Mucosa of descending colon (tissue), 3 donors: ENCODE results near the gene UNC5B. TPM values are rescaled to one million over a fixed set of nuclear protein-coding genes. Genes with fewer than 3 reads are reported as not detected.
A peak's percentile ranks its signal among the peaks of the same experiment; 100 is the strongest.

Source experiments
- ATAC-seq: fragments of 200-7000 bp; cut with Tn5 transposase; one replicate; pipeline ENCODE4 v1.9.1; 2020; ENCODE audit warnings: mild to moderate bottlenecking, moderate library complexity
- DNase-seq, 3 donors: peaks; one replicate each; pipeline ENCODE4 v3.0.0-alpha.2; 2020
- H3K36me3 ChIP-seq: fragments of 200-600 bp; one replicate; pipeline ENCODE4 v1.8.0; 2021; ENCODE audit warnings: low read depth, mild to moderate bottlenecking
- H3K4me1 ChIP-seq: fragments of 200-600 bp; one replicate; pipeline ENCODE4 v1.8.0; 2021; ENCODE audit warnings: low read depth, mild to moderate bottlenecking
- H3K4me3 ChIP-seq: fragments of 200-600 bp; one replicate; pipeline ENCODE4 v1.8.0; 2021; ENCODE audit warnings: mild to moderate bottlenecking
- H3K9me3 ChIP-seq: fragments of 200-600 bp; one replicate; pipeline ENCODE4 v1.8.0; 2021; ENCODE audit warnings: mild to moderate bottlenecking
- intact Hi-C, 2 donors: fragments of 100-400 bp; cut with DNase I in 1 of 2; cut with micrococcal nuclease in 1 of 2; formaldehyde crosslinking; loops; one replicate each; pipeline versions ENCODE4 v1.11.0 to v1.11.1; 2022; cut with DNase I, micrococcal nuclease
- total RNA-seq, 3 donors: library from RNA; stranded (reverse); fragmentation: NEBNext Ultra II Directional in 2 of 3; extraction: Animal tissue kit (Norgen Biotek cat#: 25700) in 2 of 3; gene quantifications; one replicate each; pipeline versions ENCODE4 v1.2.1 to v1.2.4, GENCODE V29; 2021 to 2023
- TF ChIP-seq, protein P1 (sequence below): fragments of 200-600 bp; IDR thresholded peaks from one replicate; pipeline ENCODE4 v1.8.0; 2022; ENCODE audit warnings: antibody characterized with exemption, mild to moderate bottlenecking
- donor health status: DM: no; HTN: no; CAD: no; lungs with moderate emphysema.
- donor health status: DM: no; HTN: no; CAD: no.
- donor health status: DM: no; HTN: yes; CAD: no.

Gene UNC5B
- total RNA-seq, 3 donors from 2014 or later: 11.0 to 17.4 (median 11.4) TPM

DNA sequence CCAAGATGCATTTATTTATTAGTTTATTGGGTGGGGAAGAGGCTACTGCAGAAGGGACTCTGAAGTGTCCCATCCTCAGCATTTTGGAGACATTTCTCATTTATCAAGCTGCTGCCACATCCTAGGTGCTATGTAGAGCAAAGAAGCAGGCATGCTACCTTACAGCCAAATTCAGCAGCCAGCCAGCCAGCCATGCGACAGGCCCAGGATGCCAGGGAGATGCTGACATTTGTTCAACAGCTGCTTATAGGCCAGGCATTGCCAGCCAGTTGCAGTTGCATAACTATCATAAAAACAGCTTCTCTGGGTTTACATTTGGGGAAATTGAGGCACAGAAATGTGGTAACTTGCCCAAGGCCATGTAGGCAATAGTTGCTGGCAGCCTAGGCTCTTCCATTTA is 109.0 kb downstream of the UNC5B start:
- TF ChIP-seq, protein P1, sequence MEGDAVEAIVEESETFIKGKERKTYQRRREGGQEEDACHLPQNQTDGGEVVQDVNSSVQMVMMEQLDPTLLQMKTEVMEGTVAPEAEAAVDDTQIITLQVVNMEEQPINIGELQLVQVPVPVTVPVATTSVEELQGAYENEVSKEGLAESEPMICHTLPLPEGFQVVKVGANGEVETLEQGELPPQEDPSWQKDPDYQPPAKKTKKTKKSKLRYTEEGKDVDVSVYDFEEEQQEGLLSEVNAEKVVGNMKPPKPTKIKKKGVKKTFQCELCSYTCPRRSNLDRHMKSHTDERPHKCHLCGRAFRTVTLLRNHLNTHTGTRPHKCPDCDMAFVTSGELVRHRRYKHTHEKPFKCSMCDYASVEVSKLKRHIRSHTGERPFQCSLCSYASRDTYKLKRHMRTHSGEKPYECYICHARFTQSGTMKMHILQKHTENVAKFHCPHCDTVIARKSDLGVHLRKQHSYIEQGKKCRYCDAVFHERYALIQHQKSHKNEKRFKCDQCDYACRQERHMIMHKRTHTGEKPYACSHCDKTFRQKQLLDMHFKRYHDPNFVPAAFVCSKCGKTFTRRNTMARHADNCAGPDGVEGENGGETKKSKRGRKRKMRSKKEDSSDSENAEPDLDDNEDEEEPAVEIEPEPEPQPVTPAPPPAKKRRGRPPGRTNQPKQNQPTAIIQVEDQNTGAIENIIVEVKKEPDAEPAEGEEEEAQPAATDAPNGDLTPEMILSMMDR: no peak

DNA sequence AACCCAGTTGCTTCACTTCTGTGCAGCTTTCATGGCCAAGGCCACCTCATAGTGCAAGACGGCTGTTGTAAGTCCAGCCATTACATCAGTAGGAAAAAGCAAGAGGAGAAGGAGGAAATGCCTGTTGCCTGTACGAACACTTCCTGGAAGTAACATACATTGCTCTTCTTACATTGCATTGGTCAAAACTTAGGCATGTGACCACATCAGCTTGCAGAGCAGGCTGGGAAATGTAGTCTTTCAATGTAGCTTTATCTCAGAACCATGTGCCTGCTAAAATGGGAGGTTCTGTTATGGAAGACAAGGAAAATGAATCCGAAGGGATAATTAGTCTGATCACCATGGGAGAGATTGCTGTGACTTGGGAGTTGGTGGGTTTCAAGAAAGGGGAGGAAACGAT is 111.0 kb downstream of the UNC5B start:
- Histone ChIP-seq H3K9me3 (no peaks in the 10 kb centered on the region), H3K4me1 (peaks cover 8% of the 10 kb centered on the region), H3K4me3 (no peak overlapping the region), H3K36me3 (no peaks in the 10 kb centered on the region)
- intact Hi-C loops: loop anchor here in 1 of 2 donors (10.0 kb wide), 1 partner anchor 281 kb away; no protein-coding TSS in a partner anchor
- TF ChIP-seq, protein P1: no peak
- DNase-seq: no peak
- ATAC-seq: no peak

More for the DNA sequence above, 109.0 kb downstream of the UNC5B start:
- Histone ChIP-seq H3K4me3 (no peak overlapping the region), H3K4me1 (peaks cover 9% of the 10 kb centered on the region), H3K9me3 (no peaks in the 10 kb centered on the region), H3K36me3 (no peaks in the 10 kb centered on the region)
- intact Hi-C loops: loop anchor here in 1 of 2 donors (10.0 kb wide), 1 partner anchor 283 kb away; no protein-coding TSS in a partner anchor
- DNase-seq (no peak), ATAC-seq (no peak)

DNA sequence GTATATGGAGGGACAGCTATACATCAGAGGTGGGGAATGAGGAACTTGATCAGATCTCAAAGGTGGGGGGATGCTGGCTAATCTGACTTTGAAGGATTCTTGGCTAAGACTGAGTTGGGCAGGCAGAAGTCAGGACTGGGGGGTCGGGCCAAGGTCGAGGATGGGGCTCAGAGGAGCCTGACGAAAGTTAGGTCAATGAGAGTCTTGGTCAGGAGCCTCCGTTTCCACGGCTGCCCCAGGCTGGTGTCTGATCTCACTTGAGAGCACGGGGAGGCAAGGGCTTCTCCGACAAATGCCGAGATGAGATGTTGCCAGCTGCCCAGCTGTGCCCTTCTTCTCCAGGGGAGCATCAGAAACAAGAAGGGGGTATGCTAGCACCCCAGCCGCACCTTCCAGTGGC is 112.4 kb downstream of the UNC5B start:
- Histone ChIP-seq H3K4me3 (no peak overlapping the region), H3K4me1 (no peaks in the 10 kb centered on the region), H3K9me3 (no peaks in the 10 kb centered on the region), H3K36me3 (no peaks in the 10 kb centered on the region)
- intact Hi-C loops: loop anchor here in 1 of 2 donors (10.0 kb wide), 1 partner anchor 280 kb away; no protein-coding TSS in a partner anchor
- ATAC-seq (no peak), DNase-seq (peak in 1 of 3 donors; percentile 22)
- TF ChIP-seq, protein P1: no peak

DNA sequence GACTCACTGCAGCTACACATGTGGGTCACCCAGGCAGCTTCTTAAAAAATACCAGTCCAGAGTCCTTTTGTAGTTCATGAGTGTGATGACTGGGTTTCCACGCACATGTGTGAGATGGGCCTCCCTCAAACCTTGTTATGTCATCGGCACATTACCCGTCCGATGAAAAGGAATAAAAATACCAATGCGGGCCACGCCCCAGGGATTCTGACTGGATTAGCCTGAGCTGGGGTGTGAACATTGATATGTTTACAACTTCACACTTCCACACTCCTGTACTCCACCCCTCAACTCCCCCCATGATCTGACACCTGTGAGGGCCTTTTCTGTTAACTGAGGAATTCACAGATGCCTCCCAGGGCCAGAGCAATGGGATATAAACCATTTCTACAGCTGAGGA is 112.9 kb downstream of the UNC5B start:
- no peak overlapping the region for H3K4me3 ChIP-seq
- no peaks in the 10 kb centered on the region for H3K9me3 ChIP-seq
- H3K4me1 ChIP-seq: no peaks in the 10 kb centered on the region
- intact Hi-C loops: loop anchor here in 1 of 2 donors (10.0 kb wide), 1 partner anchor 280 kb away; no protein-coding TSS in a partner anchor
- H3K36me3 ChIP-seq: no peaks in the 10 kb centered on the region
- peak in 1 of 3 donors; percentile 31 for DNase-seq
- ATAC-seq: peak; percentile 45
- TF ChIP-seq, protein P1: no peak

DNA sequence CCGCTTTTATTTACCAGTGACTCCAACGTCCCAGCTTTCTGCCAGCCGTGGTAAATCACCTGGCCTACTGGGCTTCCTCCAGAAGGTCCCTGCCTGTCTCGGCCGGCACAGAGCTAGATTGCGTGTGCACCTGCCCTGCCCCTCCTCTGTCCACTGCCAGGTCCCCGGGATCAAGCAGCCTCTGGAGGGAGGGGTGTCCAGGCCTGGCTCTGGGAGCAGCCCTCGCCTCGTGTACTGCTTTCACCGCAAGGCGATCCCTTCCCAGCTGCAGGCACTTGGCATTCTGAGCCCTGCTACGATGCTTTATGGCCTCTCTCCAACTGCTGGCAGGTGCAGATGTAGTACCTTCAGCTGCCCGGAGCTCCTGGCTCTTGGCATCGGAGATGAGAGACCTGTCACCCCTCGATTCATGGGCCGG is 114.1 kb downstream of the UNC5B start:
- TF ChIP-seq, protein P1: no peak
- H3K4me1 ChIP-seq: no peaks in the 10 kb centered on the region
- no peaks in the 10 kb centered on the region for H3K9me3 ChIP-seq
- H3K4me3 ChIP-seq: no peak overlapping the region
- DNase-seq (peak in 2 of 3 donors; percentile 41 to 44), ATAC-seq (peak; percentile 76)
- intact Hi-C loops: loop anchor here in 1 of 2 donors (10.0 kb wide), 1 partner anchor 278 kb away; no protein-coding TSS in a partner anchor
- H3K36me3 ChIP-seq: no peaks in the 10 kb centered on the region
